ENCODE measurements around the gene PRTG.
"Not testable (repeated sequence)": the region's sequence is repeated elsewhere in the genome, so short reads cannot be mapped to it uniquely, and the experiment has no call there.

Gene PRTG

DNA sequence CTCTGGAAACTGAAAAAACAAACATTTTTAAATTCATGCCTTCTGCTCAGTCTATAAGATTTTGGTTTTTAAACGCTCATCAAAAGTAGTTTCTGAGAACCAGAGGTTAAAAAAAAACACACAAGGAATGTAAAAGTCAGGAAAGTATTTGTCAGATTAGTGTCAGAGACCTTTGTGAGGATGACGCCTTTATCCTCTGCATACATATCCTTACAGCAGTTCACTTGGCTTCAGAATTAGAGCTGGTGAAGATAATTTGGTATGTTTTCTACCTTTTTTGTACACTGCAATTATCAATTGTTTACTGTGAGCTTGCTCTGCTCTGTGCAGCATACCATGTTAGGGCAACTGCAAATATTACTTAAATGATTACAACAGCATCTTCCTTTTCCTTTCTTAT, 8.3 kb downstream of the PRTG start:
- H3K9me3 Mint-ChIP-seq, result no peaks in the 10 kb centered on the region
- no peaks in the 10 kb centered on the region for H3K36me3 Mint-ChIP-seq
- H3K4me1 Mint-ChIP-seq, result no peaks in the 10 kb centered on the region
- ATAC-seq (no peak), DNase-seq (ENCODE audit: low spot score in 2 of 2) (no peak)
- H3K27ac Mint-ChIP-seq, result no peak overlapping the region
- no peak overlapping the region for H3K4me3 Mint-ChIP-seq

DNA sequence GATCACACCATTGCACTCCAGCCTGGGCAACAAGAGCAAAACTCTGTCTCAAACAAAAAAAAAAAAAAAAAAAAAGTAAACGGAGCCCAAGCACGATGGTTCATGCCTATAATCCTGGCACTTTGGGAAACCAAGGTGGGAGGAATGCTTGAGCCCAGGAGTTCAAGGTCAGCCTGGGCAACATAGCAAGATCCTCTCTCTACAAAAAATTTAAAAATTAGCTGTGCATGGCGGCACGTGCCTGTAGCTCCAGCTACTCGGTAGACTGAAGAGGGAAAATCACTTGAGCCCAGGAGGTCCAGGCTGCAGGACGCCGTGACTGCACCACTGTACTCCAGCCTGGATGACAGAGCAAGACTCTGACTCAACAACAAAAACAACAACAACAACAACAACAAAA, 9.5 kb downstream of the PRTG start:
- not testable (repeated sequence) for ATAC-seq; DNase-seq (ENCODE audit: low spot score in 2 of 2); H3K4me3 Mint-ChIP-seq; H3K4me1 Mint-ChIP-seq; H3K27ac Mint-ChIP-seq; H3K9me3 Mint-ChIP-seq; H3K36me3 Mint-ChIP-seq

DNA sequence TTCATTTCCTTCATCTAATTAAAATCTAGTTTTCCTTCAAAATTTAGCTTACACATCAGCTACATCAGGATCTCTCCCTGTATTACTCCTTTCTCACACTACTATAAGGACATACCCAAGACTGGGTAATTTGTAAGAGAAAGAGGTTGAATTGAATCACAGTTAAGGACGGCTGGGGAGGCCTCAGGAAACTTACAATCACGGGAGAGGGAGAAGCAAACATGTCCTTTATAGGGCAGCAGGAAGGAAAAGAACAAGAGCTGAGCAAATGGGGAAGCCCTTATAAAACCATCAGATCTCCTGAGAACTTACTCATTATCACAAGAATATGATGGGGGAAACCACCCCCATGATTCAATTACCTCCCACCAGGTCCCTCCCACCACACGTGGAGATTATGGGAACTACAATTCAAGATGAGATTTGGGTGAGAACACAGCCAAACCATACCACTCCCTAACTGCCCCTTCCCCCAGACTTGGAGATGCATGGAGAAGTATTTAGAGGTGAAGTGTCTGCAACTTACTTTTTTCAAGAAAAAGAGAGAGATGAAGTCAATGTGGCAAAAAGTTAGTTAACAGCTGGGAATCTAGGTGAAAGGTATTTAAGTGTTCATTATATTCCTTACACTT, 21.3 kb downstream of the PRTG start:
- no peak overlapping the region for H3K27ac Mint-ChIP-seq
- no peaks in the 10 kb centered on the region for H3K9me3 Mint-ChIP-seq
- no peaks in the 10 kb centered on the region for H3K4me1 Mint-ChIP-seq

DNA sequence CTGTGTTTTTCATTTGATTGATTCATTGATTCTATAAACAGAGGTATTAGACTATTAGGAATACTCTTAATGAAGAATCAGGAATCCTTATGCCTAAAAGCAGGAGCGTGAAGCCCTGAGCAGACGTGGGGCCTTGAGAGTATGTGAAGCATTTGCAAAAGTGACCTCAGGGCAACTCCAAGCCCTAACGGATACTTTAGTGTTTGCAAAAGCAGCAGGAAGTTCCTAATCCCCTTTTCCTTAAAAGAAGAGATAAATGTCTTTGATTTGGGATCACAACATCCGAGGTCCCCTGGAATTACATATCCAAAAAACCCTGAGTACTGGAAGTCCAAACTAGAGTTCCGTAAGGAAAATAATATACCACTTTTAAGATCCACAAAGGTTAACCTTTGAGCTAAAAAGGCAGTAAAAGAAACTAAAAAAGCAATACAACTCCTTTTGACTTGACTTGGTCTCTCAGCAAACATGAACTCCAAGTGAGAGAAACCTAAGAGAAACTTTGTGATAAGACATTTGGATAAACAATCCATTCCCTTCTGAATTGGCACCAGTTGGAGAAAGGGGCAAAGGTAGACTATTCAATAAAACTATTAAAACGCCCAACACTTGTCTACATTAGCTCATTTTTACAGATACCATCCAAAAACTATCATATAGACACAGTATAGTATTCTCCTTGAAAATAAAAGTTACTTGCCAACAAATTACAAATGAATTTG, 27.4 kb downstream of the PRTG start:
- ATAC-seq (no peak), DNase-seq (ENCODE audit: low spot score in 2 of 2) (no peak)
- Mint-ChIP-seq H3K4me1 (no peaks in the 10 kb centered on the region), H3K9me3 (no peaks in the 10 kb centered on the region), H3K4me3 (no peak overlapping the region), H3K36me3 (no peaks in the 10 kb centered on the region), H3K27ac (no peak overlapping the region)

More for the DNA sequence above, 21.3 kb downstream of the PRTG start:
- H3K36me3 Mint-ChIP-seq, result no peaks in the 10 kb centered on the region
- ATAC-seq, result no peak
- H3K4me3 Mint-ChIP-seq, result no peak overlapping the region
- no peak for DNase-seq (ENCODE audit: low spot score in 2 of 2)

DNA sequence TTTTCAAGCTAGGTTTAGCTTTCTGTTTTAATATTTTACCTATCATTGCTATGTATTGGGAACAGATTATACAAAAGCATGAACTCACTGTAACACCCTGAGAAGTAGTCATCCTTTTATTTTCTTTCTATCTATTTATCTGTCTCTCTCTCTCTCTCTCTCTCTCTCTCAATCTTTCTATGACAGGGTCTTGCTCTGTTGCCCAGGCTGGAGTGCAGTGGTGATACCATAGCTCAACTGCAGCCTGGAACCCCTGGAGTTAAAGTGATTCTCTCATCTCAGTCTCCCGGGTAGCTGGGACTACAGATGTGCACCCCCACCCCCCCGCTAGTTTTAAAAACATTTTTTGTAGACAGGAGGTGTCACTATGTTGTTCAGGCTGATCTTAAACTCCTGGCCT, 28.9 kb downstream of the PRTG start:
- Mint-ChIP-seq H3K4me1 (no peaks in the 10 kb centered on the region), H3K36me3 (no peaks in the 10 kb centered on the region), H3K4me3 (no peak overlapping the region), H3K27ac (no peak overlapping the region), H3K9me3 (no peaks in the 10 kb centered on the region)
- no peak for DNase-seq (ENCODE audit: low spot score in 2 of 2)
- no peak for ATAC-seq

DNA sequence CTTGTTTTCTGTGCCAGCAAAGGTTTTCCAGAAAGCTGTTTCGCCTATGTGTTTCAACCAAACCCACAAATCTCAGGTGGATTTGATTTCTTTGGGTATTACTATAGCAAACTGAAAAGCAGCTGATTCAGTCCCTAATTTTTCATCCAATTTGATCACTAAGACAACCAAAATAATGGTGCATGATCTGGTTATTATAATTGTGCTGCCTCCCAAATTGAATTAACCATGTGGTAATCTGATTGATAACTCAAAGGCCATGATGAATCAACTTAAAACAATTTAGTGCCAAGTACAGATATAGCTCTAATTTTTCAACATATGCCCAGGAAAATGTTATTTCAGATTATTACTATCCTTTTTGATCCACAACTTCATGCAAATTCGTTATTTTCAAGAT, 30.6 kb downstream of the PRTG start:
- no peaks in the 10 kb centered on the region for H3K4me1 Mint-ChIP-seq
- ATAC-seq (no peak), DNase-seq (ENCODE audit: low spot score in 2 of 2) (no peak)
- no peaks in the 10 kb centered on the region for H3K36me3 Mint-ChIP-seq
- no peak overlapping the region for H3K4me3 Mint-ChIP-seq
- H3K27ac Mint-ChIP-seq, result no peak overlapping the region
- no peaks in the 10 kb centered on the region for H3K9me3 Mint-ChIP-seq

DNA sequence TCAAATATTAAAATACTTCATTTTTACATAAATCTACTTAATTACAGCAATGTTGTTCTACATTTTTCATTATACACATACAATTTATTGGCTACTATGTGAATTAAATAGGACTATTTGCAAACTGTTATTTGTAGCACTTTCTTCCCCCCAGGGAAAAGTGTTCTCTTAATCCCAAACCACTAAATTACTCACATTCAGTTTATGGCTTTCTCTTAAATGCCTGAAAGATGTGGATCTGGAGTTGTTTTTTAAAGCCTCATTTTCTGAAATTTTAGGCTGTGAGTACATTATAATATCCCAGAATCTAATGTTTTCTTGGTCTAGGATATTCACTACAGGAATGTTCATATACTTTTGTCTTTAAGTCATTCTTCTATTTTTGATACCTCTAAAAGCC, 32.7 kb downstream of the PRTG start:
- H3K9me3 Mint-ChIP-seq, result no peaks in the 10 kb centered on the region
- ATAC-seq (no peak), DNase-seq (ENCODE audit: low spot score in 2 of 2) (no peak)
- no peaks in the 10 kb centered on the region for H3K36me3 Mint-ChIP-seq
- no peak overlapping the region for H3K4me3 Mint-ChIP-seq
- no peak overlapping the region for H3K27ac Mint-ChIP-seq
- no peaks in the 10 kb centered on the region for H3K4me1 Mint-ChIP-seq

DNA sequence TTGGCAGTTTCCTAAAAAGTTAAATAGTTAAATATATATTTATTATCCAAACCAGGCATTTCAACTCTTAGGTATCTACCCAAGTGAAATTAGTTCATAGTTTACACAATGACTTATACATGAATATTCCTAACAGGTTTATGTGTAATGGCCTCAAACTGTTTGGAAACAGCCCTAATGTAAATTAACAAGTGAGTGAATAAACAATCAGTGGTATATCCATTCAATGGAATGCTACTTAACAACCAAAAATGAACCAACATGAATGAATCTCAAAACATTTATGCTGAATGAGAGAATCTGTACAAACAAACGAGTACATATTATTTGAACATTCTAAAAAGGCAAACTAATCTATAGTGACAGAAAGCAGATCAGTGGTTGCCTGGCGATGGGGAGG, 33.5 kb downstream of the PRTG start:
- no peak for ATAC-seq
- no peaks in the 10 kb centered on the region for H3K4me1 Mint-ChIP-seq
- H3K9me3 Mint-ChIP-seq, result no peaks in the 10 kb centered on the region
- DNase-seq (ENCODE audit: low spot score in 2 of 2), result no peak
- no peak overlapping the region for H3K4me3 Mint-ChIP-seq
- no peak overlapping the region for H3K27ac Mint-ChIP-seq
- H3K36me3 Mint-ChIP-seq, result no peaks in the 10 kb centered on the region

DNA sequence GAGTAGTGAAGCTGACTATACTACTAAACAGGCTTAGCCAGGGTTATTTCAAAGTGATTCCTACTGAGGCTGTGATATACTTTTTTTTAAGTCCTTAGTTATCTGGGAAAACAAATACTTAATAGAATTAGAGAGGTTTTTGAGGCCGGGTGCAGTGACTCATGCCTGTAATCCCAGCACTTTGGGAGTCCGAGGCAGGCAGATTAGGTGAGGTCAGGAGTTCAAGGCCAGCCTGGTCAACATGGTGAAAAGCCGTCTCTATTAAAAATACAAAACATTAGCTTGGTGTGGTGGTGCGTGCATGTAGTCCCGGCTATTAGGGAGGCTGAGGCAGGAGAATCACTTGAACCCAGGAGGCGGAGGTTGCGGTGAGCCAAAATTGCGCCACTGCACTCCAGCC, 34.2 kb downstream of the PRTG start:
- no peaks in the 10 kb centered on the region for H3K4me1 Mint-ChIP-seq
- no peaks in the 10 kb centered on the region for H3K9me3 Mint-ChIP-seq
- H3K27ac Mint-ChIP-seq, result no peak overlapping the region
- H3K4me3 Mint-ChIP-seq, result no peak overlapping the region
- no peak for ATAC-seq
- DNase-seq (ENCODE audit: low spot score in 2 of 2), result no peak
- H3K36me3 Mint-ChIP-seq, result no peaks in the 10 kb centered on the region

DNA sequence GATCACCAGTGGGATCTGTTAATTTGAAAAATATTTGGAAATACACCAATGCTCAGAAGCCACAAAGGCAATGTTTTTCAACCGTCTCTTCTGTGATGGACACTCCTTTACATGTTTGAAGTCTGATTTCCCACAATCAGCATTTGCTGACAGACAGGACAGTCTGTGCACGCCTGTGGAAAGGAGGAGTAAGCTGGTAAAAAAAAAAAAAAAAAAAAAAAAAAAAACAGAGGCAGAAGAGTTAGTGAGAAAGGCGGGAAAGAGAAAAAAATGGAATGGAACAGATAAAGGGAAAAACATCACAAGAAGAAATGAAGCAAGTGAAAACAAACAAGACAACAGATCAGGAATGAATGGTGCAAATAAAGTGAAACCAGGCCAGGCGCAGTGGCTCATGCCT, 35.0 kb downstream of the PRTG start:
- Mint-ChIP-seq H3K36me3 (no peaks in the 10 kb centered on the region), H3K4me1 (no peaks in the 10 kb centered on the region)

DNA sequence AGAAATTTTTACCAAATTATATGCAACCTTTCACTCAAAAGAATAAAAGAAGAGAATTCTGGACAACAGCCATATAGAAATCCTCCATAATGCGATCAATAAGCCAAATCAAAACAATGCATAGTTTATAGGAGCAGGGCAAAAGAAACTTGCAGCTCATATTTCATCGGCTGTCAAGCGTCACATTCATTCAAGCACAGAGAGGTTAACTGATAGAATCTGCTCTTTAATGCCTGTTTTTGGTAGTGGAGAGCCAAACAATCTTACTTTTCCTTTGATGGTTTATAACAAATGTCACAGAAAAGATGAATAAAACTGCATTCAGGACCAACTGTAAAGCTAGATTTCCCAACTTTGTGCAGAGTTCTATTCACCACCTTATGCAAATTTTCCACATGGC, 35.4 kb downstream of the PRTG start:
- Mint-ChIP-seq H3K9me3 (no peaks in the 10 kb centered on the region), H3K4me1 (no peaks in the 10 kb centered on the region), H3K36me3 (no peaks in the 10 kb centered on the region), H3K4me3 (no peak overlapping the region), H3K27ac (no peak overlapping the region)
- no peak for DNase-seq (ENCODE audit: low spot score in 2 of 2)
- ATAC-seq, result no peak

More for the DNA sequence above, 35.0 kb downstream of the PRTG start:
- DNase-seq (ENCODE audit: low spot score in 2 of 2) (no peak), ATAC-seq (no peak)
- H3K27ac Mint-ChIP-seq, result no peak overlapping the region
- H3K9me3 Mint-ChIP-seq, result no peaks in the 10 kb centered on the region
- H3K4me3 Mint-ChIP-seq, result no peak overlapping the region

DNA sequence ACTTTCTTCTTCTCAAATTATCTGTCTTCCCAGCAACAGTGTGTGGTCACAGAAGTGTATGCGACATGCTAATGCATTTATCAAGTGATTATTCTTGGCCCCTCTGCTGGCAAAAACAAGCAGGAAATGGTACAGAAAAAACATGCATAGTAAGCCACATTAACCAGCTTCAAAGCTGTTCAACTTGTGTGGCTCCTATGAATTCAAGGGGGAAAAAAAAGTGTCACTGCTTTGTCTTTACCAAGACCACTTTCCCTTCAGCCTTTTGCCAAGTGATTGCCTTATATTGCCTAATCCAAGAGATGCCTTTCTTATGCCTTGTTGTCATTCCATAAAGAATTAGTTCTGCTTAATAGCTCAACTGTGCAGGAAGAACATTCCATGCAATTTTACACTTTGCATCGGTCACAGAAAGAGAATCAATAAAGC, 39.1 kb downstream of the PRTG start:
- H3K4me1 Mint-ChIP-seq, result no peaks in the 10 kb centered on the region

DNA sequence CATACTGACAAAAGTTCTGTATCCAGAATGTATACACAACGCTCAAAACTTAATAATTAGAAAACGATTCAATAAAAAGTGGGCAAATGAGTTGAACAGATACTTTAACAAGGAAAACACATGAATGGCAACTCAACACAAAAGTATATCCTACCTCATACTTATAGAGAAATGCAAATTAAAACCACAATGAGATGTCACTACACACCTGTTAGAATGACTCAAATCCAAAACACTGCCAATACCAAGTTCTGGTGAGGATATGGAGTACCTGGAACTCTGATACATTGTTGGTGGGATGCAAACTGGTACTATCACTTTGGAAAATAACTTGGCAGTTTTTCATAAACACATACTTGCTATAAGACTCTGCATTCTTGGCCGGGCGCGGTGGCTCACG, 42.1 kb downstream of the PRTG start:
- Mint-ChIP-seq H3K27ac (no peak overlapping the region), H3K9me3 (no peaks in the 10 kb centered on the region), H3K4me1 (no peaks in the 10 kb centered on the region), H3K4me3 (no peak overlapping the region), H3K36me3 (no peaks in the 10 kb centered on the region)
- ATAC-seq (no peak), DNase-seq (ENCODE audit: low spot score in 2 of 2) (no peak)

More for the DNA sequence above, 39.1 kb downstream of the PRTG start:
- no peak overlapping the region for H3K27ac Mint-ChIP-seq
- H3K36me3 Mint-ChIP-seq, result no peaks in the 10 kb centered on the region
- no peaks in the 10 kb centered on the region for H3K9me3 Mint-ChIP-seq
- no peak for DNase-seq (ENCODE audit: low spot score in 2 of 2)
- H3K4me3 Mint-ChIP-seq, result no peak overlapping the region
- ATAC-seq, result no peak

DNA sequence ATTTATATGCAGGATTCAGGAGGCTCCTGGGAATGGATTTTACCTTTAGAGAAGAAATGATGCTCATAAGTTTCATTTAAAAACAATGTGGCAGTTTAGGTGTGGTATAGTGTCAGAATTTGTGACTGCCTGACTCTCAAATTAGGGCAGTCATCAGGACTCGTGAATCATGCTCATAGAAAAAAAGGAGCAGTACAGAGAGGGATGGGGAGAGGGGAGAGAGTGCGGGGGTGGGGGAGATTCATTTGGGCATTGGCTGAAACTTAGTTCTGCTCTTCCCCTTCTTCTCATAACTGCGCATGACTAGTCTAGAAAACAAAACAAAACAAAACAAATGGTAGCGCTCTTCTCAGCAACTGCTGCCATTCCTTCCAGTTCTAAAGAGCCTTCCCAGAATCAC, 44.3 kb downstream of the PRTG start:
- H3K4me1 Mint-ChIP-seq, result no peaks in the 10 kb centered on the region
- no peak overlapping the region for H3K27ac Mint-ChIP-seq
- no peak overlapping the region for H3K4me3 Mint-ChIP-seq
- DNase-seq (ENCODE audit: low spot score in 2 of 2) (no peak), ATAC-seq (no peak)
- H3K9me3 Mint-ChIP-seq, result no peaks in the 10 kb centered on the region
- no peaks in the 10 kb centered on the region for H3K36me3 Mint-ChIP-seq

DNA sequence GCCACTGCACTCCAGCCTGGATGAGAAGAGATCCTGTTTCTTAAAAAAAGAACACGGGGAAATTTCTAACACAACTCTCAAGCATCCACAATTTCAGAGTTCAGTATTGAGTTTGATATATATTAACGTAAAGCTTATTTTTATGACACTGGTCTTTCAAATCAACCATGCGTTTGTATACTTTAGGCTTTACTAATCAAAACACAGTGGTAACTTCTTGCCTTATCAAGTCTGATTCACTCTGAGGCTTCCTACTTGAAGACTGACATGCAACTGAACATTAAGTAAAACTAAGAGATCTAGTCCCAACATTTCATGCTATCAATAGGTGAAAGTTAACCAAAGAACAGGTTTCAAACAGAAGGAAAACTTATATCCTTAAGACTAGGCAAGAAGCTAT, 46.7 kb downstream of the PRTG start:
- Mint-ChIP-seq H3K36me3 (no peaks in the 10 kb centered on the region), H3K27ac (no peak overlapping the region), H3K4me3 (no peak overlapping the region), H3K4me1 (no peaks in the 10 kb centered on the region), H3K9me3 (no peaks in the 10 kb centered on the region)
- DNase-seq (ENCODE audit: low spot score in 2 of 2) (no peak), ATAC-seq (no peak)

DNA sequence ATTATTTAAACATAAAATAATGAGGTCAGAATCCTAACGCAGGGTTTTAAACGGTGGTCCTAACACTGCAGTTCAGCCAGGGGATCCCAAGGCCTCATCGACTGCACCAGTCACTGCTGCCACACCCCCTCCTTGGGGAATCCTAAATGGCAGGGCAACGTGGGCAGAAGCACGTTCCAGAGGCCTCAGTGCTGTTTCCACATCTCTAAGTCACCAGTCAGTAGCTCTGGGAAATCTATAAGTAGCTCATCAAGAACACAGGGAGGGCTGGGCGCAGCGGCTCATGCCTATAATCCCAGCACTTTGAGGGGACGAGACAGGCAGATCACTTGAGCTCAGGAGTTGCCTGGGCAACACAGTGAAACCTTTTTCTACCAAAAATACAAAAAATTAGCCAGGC, 47.5 kb downstream of the PRTG start:
- no peak for ATAC-seq
- no peaks in the 10 kb centered on the region for H3K4me1 Mint-ChIP-seq
- no peak for DNase-seq (ENCODE audit: low spot score in 2 of 2)
- H3K9me3 Mint-ChIP-seq, result no peaks in the 10 kb centered on the region
- H3K27ac Mint-ChIP-seq, result no peak overlapping the region
- no peak overlapping the region for H3K4me3 Mint-ChIP-seq
- H3K36me3 Mint-ChIP-seq, result no peaks in the 10 kb centered on the region
